Trophoblast cell (in vitro differentiated cells and primary cell): ENCODE results near the gene MTUS2.
A peak's percentile ranks its signal among the peaks of the same experiment; 100 is the strongest.

ENCODE experiments used
- DNase-seq, 2 donors: peaks; one replicate each; pipeline ENCODE4 v3.0.0-alpha.2; 2016
- H2AFZ ChIP-seq: 2 replicates; pipeline ENCODE4 v1.6.1; 2013; ENCODE audit warnings: low read length, moderate library complexity, mild to moderate bottlenecking; ENCODE audit not compliant: insufficient read depth, poor library complexity
- H2AK5ac ChIP-seq: 2 replicates; pipeline ENCODE4 v1.6.1; 2013; ENCODE audit warnings: mild to moderate bottlenecking, low read length
- H2BK120ac ChIP-seq: 2 replicates; pipeline ENCODE4 v1.6.1; 2013; ENCODE audit warnings: low read length, mild to moderate bottlenecking, moderate library complexity; ENCODE audit not compliant: insufficient read depth, poor library complexity
- H2BK12ac ChIP-seq: 2 replicates; pipeline ENCODE4 v1.6.1; 2013; ENCODE audit warnings: mild to moderate bottlenecking, low read length, moderate library complexity
- H2BK5ac ChIP-seq: 2 replicates; pipeline ENCODE4 v1.6.1; 2013; ENCODE audit warnings: low read length, low read depth, moderate library complexity, mild to moderate bottlenecking; ENCODE audit not compliant: poor library complexity
- H3K14ac ChIP-seq: 2 replicates; pipeline ENCODE4 v1.6.1; 2013; ENCODE audit warnings: mild to moderate bottlenecking, low read length
- H3K18ac ChIP-seq: 2 replicates; pipeline ENCODE4 v1.6.1; 2013; ENCODE audit warnings: mild to moderate bottlenecking, low read length
- H3K23ac ChIP-seq: 2 replicates; pipeline ENCODE4 v1.6.1; 2013; ENCODE audit warnings: low read length
- H3K27ac ChIP-seq: 2 replicates; pipeline ENCODE4 v1.5.1; 2013; ENCODE audit warnings: low read depth, mild to moderate bottlenecking, inconsistent platforms, low read length, moderate library complexity
- H3K27me3 ChIP-seq: 2 replicates; pipeline ENCODE4 v1.6.1; 2013; ENCODE audit warnings: inconsistent platforms, mild to moderate bottlenecking, low read length, moderate library complexity; ENCODE audit not compliant: insufficient read depth
- H3K36me3 ChIP-seq, 2 experiments: 1 replicate in 1 of 2; 2 replicates in 1 of 2; pipeline ENCODE4 v1.6.1; 2013; ENCODE audit warnings: low read length in 2 of 2, mild to moderate bottlenecking in 2 of 2, moderate library complexity in 1 of 2; ENCODE audit not compliant: insufficient read depth in 2 of 2, control insufficient read depth in 1 of 2
- H3K4ac ChIP-seq: 2 replicates; pipeline ENCODE4 v1.6.1; 2013; ENCODE audit warnings: low read depth, mild to moderate bottlenecking, low read length, moderate library complexity
- H3K4me1 ChIP-seq, 2 experiments: 1 replicate in 1 of 2; 2 replicates in 1 of 2; pipeline ENCODE4 v1.6.1; 2013; ENCODE audit warnings: low read length in 2 of 2, mild to moderate bottlenecking in 2 of 2, moderate library complexity in 1 of 2; ENCODE audit not compliant: insufficient read depth in 2 of 2, control insufficient read depth in 1 of 2
- H3K4me2 ChIP-seq: 2 replicates; pipeline ENCODE4 v1.6.1; 2013; ENCODE audit warnings: inconsistent platforms, mild to moderate bottlenecking, low read length, moderate library complexity
- H3K4me3 ChIP-seq: 2 replicates; pipeline ENCODE4 v1.5.1; 2013; ENCODE audit warnings: mild to moderate bottlenecking, low read depth, low read length, inconsistent platforms
- H3K79me1 ChIP-seq: one replicate; pipeline ENCODE4 v1.6.1; 2013; ENCODE audit warnings: low read length
- H3K79me2 ChIP-seq: 2 replicates; pipeline ENCODE4 v1.6.1; 2013; ENCODE audit warnings: low read length, mild to moderate bottlenecking; ENCODE audit not compliant: control insufficient read depth, insufficient read depth, poor library complexity
- H3K9ac ChIP-seq: 2 replicates; pipeline ENCODE4 v1.6.1; 2013; ENCODE audit warnings: mild to moderate bottlenecking, low read length
- H3K9me3 ChIP-seq: 2 replicates; pipeline ENCODE4 v1.6.1; 2013; ENCODE audit warnings: low read depth, mild to moderate bottlenecking, control low read depth, inconsistent platforms, low read length; ENCODE audit not compliant: insufficient read depth
- H4K12ac ChIP-seq: 2 replicates; pipeline ENCODE4 v1.6.1; 2013; ENCODE audit warnings: low read depth, mild to moderate bottlenecking, low read length, moderate library complexity
- H4K8ac ChIP-seq: 2 replicates; pipeline ENCODE4 v1.6.1; 2013; ENCODE audit warnings: low read depth, mild to moderate bottlenecking, low read length, moderate library complexity
- H4K91ac ChIP-seq: one replicate; pipeline ENCODE4 v1.6.1; 2013; ENCODE audit warnings: low read depth, mild to moderate bottlenecking, low read length, moderate library complexity
- WGBS: extraction: QIAGEN DNeasy Blood & Tissue Kit; methylation state at CpG from one replicate; pipeline ENCODE4 v1.1.7; 2013; ENCODE audit warnings: missing lambda C conversion rate; ENCODE audit not compliant: insufficient read length, insufficient coverage; ENCODE audit errors: extremely low coverage; 5-methylcytosine and 5-hydroxymethylcytosine counted together

The MTUS2 gene

GRCh38 chr13:28796938-28797257 lies 23.2 kb upstream of the MTUS2 start:
- Histone ChIP-seq H3K4me3 (no peak overlapping the region), H3K4ac (no peak overlapping the region), H4K91ac (no peak overlapping the region), H3K4me1 (peaks cover 2 to 3% of the 10 kb centered on the region in 2 experiments), H3K36me3 (no peaks in the 10 kb centered on the region), H2BK5ac (no peak overlapping the region), H3K27ac (no peak overlapping the region), H3K79me2 (no peaks in the 10 kb centered on the region), H3K18ac (no peak overlapping the region), H3K4me2 (no peak overlapping the region), H2AK5ac (no peak overlapping the region), H4K12ac (no peak overlapping the region), H4K8ac (no peak overlapping the region), H3K23ac (no peak overlapping the region), H3K9me3 (no peaks in the 10 kb centered on the region), H3K27me3 (no peaks in the 10 kb centered on the region), H2BK12ac (no peak overlapping the region), H3K79me1 (peaks cover 4% of the 10 kb centered on the region), H3K9ac (no peak overlapping the region), H3K14ac (no peak overlapping the region), H2BK120ac (no peak overlapping the region), H2AFZ (no peak overlapping the region)
- no peak for DNase-seq
- WGBS: no CpG with 5 or more reads among the region's 1 CpG

DNA sequence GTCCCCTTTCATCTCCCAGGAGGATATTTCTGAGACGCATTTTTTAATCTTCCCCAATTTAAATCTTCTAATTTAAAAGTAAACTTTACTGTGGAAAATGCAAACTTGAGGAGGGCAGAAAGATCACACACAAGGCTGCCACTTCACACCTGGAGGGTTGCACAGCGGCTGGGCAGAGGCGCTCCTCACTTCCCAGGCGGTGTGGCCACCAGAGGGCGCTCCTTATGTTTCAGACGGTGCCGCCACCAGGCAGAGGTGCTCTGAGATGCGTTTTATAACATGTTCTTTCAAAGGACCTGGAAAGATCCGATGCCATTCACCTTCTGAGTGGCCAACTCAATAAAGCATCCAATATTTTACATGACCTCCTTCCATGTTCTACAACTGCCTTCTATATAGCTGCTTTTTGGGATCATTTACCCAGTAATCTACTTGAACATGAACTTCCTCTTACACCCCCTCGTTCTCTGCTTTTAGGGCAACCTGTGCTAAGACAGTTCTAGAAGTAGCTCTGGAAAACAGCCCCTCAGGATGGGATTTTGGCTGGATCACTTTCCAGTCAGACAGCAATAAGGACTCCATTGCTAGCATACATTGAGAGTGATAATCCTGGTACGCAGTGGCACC lies 14.8 kb upstream of the MTUS2 start:
- H3K4me1 ChIP-seq: no peaks in the 10 kb centered on the region
- no peak overlapping the region for H3K9ac ChIP-seq

GRCh38 chr13:28817204-28817603 lies 2.9 kb upstream of the MTUS2 start:
- no peak overlapping the region for H4K91ac ChIP-seq
- no peak overlapping the region for H4K8ac ChIP-seq
- peaks cover 7 to 8% of the 10 kb centered on the region in 2 experiments for H3K4me1 ChIP-seq
- DNase-seq: peak in 1 of 2 donors; percentile 44
- H3K79me2 ChIP-seq: no peaks in the 10 kb centered on the region
- no peak overlapping the region for H3K9ac ChIP-seq
- H3K4me2 ChIP-seq: no peak overlapping the region
- no peak overlapping the region for H3K14ac ChIP-seq
- H3K23ac ChIP-seq: no peak overlapping the region
- no peak overlapping the region for H3K18ac ChIP-seq
- H3K79me1 ChIP-seq: no peaks in the 10 kb centered on the region
- H4K12ac ChIP-seq: no peak overlapping the region
- no peak overlapping the region for H2BK12ac ChIP-seq
- no peak overlapping the region for H2BK5ac ChIP-seq
- H2BK120ac ChIP-seq: no peak overlapping the region
- H3K36me3 ChIP-seq: no peaks in the 10 kb centered on the region
- peaks cover 20% of the 10 kb centered on the region for H3K27me3 ChIP-seq
- peaks cover 2% of the 10 kb centered on the region for H3K9me3 ChIP-seq
- H3K27ac ChIP-seq: no peak overlapping the region
- H3K4me3 ChIP-seq: no peak overlapping the region
- no peak overlapping the region for H3K4ac ChIP-seq
- H2AFZ ChIP-seq: no peak overlapping the region
- no CpG with 5 or more reads among the region's 2 CpGs for WGBS
- no peak overlapping the region for H2AK5ac ChIP-seq

More for the DNA sequence above, 14.8 kb upstream of the MTUS2 start:
- no peak overlapping the region for H3K18ac ChIP-seq
- no peak overlapping the region for H2BK12ac ChIP-seq
- H2AK5ac ChIP-seq: no peak overlapping the region
- H3K27me3 ChIP-seq: no peaks in the 10 kb centered on the region
- no peaks in the 10 kb centered on the region for H3K36me3 ChIP-seq
- H3K4me3 ChIP-seq: no peak overlapping the region
- no peak overlapping the region for H4K8ac ChIP-seq
- no peak overlapping the region for H2BK120ac ChIP-seq
- H3K14ac ChIP-seq: no peak overlapping the region
- H2BK5ac ChIP-seq: no peak overlapping the region
- WGBS: no CpG with 5 or more reads among the region's 11 CpGs
- H2AFZ ChIP-seq: no peak overlapping the region
- H3K4ac ChIP-seq: no peak overlapping the region
- peak; percentile 19 to 57 for DNase-seq
- H3K9me3 ChIP-seq: peaks cover 10% of the 10 kb centered on the region
- H3K27ac ChIP-seq: no peak overlapping the region
- no peak overlapping the region for H4K91ac ChIP-seq
- no peaks in the 10 kb centered on the region for H3K79me1 ChIP-seq
- H3K4me2 ChIP-seq: no peak overlapping the region
- no peaks in the 10 kb centered on the region for H3K79me2 ChIP-seq
- no peak overlapping the region for H4K12ac ChIP-seq
- no peak overlapping the region for H3K23ac ChIP-seq

- DNase-seq: peak in 1 of 2 donors; percentile 13
- peaks cover 20% of the 10 kb centered on the region for H3K27me3 ChIP-seq
- peaks cover 2% of the 10 kb centered on the region for H3K9me3 ChIP-seq
- no peak overlapping the region for H3K18ac ChIP-seq
- H3K23ac ChIP-seq: no peak overlapping the region
- peak overlapping the region; percentile 80 for H3K4me2 ChIP-seq
- no peak overlapping the region for H4K91ac ChIP-seq
- no peak overlapping the region for H2BK5ac ChIP-seq
- no peak overlapping the region for H2AFZ ChIP-seq
- no peak overlapping the region for H4K12ac ChIP-seq
- no peaks in the 10 kb centered on the region for H3K36me3 ChIP-seq
- H2AK5ac ChIP-seq: no peak overlapping the region
- H3K79me1 ChIP-seq: no peaks in the 10 kb centered on the region
- H4K8ac ChIP-seq: no peak overlapping the region
- H2BK12ac ChIP-seq: no peak overlapping the region
- no peak overlapping the region for H3K9ac ChIP-seq
- H3K4me1 ChIP-seq: peaks cover 7 to 8% of the 10 kb centered on the region in 2 experiments
- H3K14ac ChIP-seq: no peak overlapping the region
- H3K27ac ChIP-seq: no peak overlapping the region
- no peak overlapping the region for H2BK120ac ChIP-seq
- no peaks in the 10 kb centered on the region for H3K79me2 ChIP-seq
- WGBS: no CpG with 5 or more reads among the region's 29 CpGs
- peak overlapping the region; percentile 67 for H3K4me3 ChIP-seq
- no peak overlapping the region for H3K4ac ChIP-seq
Measured at GRCh38 chr13:28819046-28819730, 951 bp upstream of the MTUS2 start.
